HG03159 (cell line): ENCODE results near the gene PPP1R7.

Experiments used
- ATAC-seq: cut with Tn5 transposase; IDR thresholded peaks from one replicate; pipeline ENCODE4 v1.9.1; 2021; ENCODE audit warnings: mild to moderate bottlenecking, moderate library complexity; ENCODE audit not compliant: unreplicated experiment

The PPP1R7 gene

DNA sequence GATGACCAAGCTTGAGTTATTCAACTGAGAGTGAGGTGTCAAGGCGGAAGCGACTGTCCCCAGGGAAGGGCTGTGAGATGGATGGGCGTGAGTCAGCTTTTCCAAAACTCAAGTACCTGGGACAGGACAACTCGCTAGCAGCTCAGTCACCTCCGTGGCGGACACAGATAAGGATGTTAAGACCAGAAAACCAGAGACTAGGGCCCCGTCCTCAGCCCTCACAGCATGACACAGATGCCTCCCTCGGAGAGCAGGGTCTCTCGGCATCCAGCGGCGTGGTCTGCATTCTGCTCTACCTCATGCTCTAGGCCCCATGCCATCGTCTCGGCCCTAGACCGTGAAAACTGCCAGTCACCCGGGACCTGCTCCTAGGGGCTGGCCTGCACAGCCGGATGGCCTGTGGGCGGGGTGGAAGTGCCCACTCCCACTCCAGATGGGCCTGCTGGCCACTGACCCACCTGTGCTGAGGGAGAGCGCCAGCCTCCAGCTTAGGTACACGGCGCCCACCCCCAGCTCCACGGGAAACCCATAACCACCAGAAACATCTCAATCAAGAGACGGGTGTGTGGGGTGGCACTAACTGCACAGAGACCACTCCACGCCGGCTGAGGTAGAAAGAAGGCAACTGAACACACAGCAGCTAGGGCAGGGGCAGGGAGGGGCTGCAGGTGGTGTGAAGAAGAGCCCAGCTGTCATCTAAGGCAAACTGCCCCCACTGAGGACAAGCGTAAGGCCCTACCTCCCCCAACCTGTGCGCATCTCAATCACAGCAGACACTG lies 78.0 kb downstream of the PPP1R7 start:
- ATAC-seq, result no peak

DNA sequence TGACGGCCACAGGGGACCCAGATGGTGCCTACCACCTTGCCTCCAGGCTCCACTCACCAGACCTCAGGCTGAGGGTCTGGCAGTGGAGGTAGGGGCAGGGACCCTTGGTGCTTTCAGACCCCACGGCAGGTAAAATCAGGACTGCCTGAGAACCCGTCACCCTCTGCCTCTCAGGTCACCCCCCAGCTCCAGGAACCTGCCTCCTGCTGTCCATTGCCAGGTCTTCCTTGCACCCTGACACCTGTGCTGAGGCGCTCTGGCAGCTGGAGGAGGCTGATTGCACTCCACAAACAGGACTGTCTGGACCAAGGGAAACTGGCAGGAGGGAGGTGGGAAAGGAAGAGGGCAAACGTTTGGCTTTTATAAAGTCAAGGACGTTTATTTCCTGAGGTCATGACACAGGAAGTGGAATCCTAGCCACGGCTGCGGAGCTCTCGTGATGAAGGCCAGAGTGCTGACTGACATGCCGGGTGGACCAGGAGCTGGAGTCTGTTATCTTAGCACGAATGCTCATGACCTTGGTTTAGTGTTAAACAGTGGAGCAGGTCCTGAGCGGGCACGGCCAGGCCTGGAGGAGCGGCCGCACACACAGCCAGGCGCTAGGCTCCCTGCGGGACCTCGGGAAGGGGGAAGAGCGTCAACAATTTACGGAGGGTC lies 78.7 kb downstream of the PPP1R7 start:
- no peak for ATAC-seq

DNA sequence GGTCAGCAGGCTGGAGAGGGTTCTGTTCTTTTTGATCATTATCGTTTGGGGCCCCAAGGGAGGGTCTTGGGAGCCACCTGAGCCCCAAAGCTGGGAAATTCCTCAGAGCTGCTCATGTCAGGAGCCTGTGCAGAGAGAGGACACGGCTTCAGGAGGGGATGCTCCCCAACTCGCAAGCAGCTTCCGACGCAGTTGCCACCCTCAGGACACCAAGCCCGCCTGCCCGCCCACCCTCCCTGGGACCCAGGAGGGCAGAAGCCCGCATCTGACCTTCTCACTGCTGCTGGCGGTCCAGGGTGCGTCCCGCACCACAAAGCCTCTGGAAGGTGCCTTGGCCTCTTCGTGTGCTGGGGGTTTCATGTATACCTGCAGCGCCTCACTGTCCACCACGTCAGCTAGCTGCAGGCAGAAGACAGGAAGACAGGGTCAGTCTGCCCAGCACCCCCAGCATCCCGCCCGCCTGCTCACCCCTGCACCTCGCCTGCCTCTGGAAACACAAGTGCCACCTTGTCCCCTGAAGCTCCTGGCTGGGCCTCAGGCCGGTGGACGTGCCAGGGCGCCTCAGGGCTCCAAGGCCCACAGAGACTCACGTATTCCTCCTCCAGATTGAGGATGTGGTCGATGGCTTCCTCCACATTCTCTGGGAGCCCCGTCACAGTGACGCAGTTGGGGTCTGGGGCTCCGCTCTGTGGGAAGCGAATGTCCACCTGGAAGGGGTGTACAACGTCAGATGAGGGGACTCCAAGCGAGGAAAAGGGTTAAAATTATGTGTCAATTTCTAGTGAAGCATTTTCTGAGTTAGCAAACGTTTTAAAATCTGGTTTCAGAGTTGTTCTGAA lies 79.5 kb downstream of the PPP1R7 start:
- ATAC-seq, result no peak

DNA sequence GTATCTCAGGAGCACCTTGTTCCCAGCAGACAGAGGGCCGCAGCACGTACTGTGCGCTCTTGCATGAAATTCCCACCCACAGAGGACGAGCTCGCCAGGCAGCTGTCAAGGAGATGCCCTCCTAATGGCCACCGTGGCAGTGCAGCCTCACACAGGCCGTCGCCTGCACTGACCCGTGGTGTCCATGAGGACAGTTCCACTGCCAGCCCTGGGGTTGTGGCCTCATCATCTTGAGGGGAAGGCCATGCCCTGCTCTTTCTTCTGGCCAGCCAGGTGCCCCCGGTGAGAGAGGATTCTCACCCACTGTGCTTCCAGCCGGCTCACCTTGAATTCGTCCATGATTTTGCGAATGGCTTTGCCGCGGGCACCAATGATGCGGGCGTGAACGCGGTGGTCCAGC lies 80.2 kb downstream of the PPP1R7 start:
- ATAC-seq, result no peak

DNA sequence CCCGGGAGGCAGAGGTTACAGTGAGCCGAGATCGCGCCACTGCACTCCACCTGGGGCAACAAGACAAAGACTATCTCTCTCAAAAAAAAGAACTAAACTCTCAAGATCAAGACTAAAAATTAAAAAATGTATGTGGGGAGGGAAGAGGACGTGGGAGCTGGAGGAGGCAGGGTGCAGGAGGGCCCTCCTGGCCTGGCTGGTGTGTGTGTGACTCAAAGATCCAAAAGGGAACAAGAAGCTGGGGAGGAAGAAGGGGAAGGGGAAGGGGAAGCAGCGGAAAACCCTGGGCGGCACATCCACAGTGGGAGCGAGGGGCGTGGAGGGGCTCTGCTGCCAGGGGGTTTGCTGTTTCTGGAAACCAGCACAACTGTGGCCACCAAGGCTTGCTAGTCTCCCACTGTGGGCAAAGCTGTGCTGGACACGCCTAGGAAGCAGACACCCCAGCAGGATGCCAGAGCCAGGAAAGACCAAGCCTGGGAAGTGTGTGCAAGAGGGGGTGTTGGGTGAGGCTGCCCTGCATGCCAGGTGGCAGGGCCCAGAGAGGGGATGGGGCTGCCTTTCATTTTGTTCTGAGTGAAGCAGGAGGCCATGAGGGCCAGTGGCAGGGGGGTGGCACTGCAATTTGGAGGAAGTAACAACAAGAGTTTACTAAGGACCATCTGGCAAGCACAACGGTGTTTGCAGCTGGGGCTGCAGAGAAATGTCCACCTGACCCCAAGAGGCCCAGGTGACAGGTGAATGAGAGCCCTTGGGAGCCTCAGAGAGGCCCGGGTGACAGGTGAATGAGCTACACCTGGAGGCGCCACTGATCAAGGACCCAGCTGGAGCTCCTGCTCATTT lies 82.7 kb downstream of the PPP1R7 start:
- ATAC-seq, result no peak
